CD4-positive, alpha-beta T cell treated with Interleukin-10 for 1 hour (primary cell): Measurements from ENCODE around the gene ZIC1.

Experiments
- DNase-seq: peaks from one replicate; pipeline ENCODE4 v3.0.0-alpha.2; 2020

Gene ZIC1

GRCh38 chr3:147424581-147425387, 15.6 kb downstream of the ZIC1 start:
- DNase-seq = no peak

- no peak for DNase-seq
These were observed 16.3 kb downstream of the ZIC1 start for GRCh38 chr3:147425388-147425850.

- no peak for DNase-seq
These were observed 17.8 kb downstream of the ZIC1 start for GRCh38 chr3:147426931-147427330.

- DNase-seq = no peak
These were observed 18.6 kb downstream of the ZIC1 start for GRCh38 chr3:147427746-147428145.

- DNase-seq = no peak
These were observed 19.2 kb downstream of the ZIC1 start for GRCh38 chr3:147428326-147428725.

GRCh38 chr3:147428754-147429153, 19.6 kb downstream of the ZIC1 start:
- DNase-seq = no peak

- no peak for DNase-seq
These were observed 22.6 kb downstream of the ZIC1 start for GRCh38 chr3:147431751-147432150.

- no peak for DNase-seq
These were observed 38.1 kb downstream of the ZIC1 start for GRCh38 chr3:147447224-147447623.

- DNase-seq = no peak
These were observed 40.5 kb downstream of the ZIC1 start for GRCh38 chr3:147449669-147450068.

- DNase-seq = no peak
These were observed 50.0 kb downstream of the ZIC1 start for GRCh38 chr3:147458995-147459704.

GRCh38 chr3:147462856-147463255, 53.7 kb downstream of the ZIC1 start:
- no peak for DNase-seq
